ENCODE results near the gene HGS. TPM values are rescaled to one million over a fixed set of nuclear protein-coding genes. Genes with fewer than 3 reads are reported as not detected.

Gene HGS
- total and polyA plus RNA-seq, 2 of the 4 experiments (the other 2 are of a cell fraction) = 52.5 to 137 TPM

DNA sequence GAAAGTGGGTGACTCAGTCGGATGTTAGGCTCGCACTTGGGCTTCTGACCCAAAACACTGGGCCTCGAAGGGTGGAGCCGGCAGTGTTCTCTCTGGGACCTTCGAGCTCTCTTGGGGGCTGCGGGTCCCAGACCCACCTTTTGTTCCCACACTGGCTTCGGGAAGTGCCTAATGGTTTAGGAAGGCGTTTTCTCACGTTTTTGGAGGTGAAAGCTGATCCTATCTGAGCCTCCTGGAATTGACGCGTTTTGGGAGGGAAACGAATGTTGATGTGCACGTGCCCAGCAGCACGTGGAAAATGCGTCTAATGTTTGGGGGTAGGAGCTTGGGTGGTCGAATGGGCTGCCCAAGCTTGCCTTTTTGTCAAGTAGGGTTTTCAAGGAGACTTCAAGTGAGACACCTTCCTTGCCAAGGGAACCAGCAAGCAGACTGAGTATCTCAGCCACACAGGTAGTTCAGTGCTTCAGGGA, 666 bp downstream of the HGS start (continued):
- TF ChIP-seq MAZ (IDR thresholded peaks at IDR 0.05; ENCODE audit: borderline replicate concordance, low read depth, low read length) = no peak

DNA sequence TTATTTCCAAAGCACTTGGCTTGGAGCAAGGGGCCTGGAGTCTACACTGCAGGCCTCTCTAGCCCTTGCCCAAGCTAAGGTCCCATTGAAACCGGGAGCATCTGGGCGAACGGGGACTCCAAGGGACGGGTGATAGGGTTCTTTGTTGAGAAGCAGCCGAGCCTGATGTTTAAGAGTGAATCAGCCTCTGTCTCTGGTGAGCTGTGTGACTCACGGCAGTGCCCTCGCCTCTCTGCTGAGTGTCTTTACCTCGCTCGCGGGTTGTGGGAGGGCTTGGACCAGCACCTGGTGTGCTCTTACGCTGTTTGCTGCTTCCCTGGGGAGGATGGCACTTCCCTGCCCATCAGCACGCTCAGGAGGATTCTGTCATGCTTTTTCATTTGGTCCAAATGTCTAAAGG, 1.3 kb downstream of the HGS start:
- Histone ChIP-seq H3K9me1 (ENCODE audit: insufficient read depth, low read length) (peaks cover 6% of the 10 kb centered on the region; the same call in 1 of the 2 replicates), H3K4me3 (ENCODE audit: insufficient read depth, low read depth, low read length) (peak overlapping the region; percentile 59), H3K36me3 (ENCODE audit: control insufficient read depth, insufficient read depth, low read length) (peaks cover 47% of the 10 kb centered on the region), H3K79me1 (ENCODE audit: low read depth in 1 of 2, low read length in 2 of 2) (peaks cover 15 to 77% of the 10 kb centered on the region in 2 experiments; a peak in 3 of 4 replicates), H2BK20ac (ENCODE audit: low read depth, low read length) (no peak overlapping the region), H3K14ac (replicated peaks; ENCODE audit: low read depth, low read length) (peak overlapping the region; percentile 79), H3K56ac (ENCODE audit: extremely low read depth, insufficient read depth, low read length) (no peak overlapping the region), H4K91ac (ENCODE audit: insufficient read depth, low read depth, low read length) (peak overlapping the region; percentile 75; the same call in 1 of the 2 replicates), H3K4ac (ENCODE audit: low read depth, low read length) (peak overlapping the region; percentile 82; the same call in 1 of the 2 replicates), H3K27me3 (ENCODE audit: control insufficient read depth, insufficient read depth, low read length) (no peaks in the 10 kb centered on the region), H2AK5ac (ENCODE audit: low read depth, low read length) (peak overlapping the region; percentile 99; the same call in 1 of the 2 replicates), H2AFZ (replicated peaks; ENCODE audit: low read length, poor library complexity) (peak overlapping the region; percentile 87), H2BK120ac (ENCODE audit: low read depth, low read length) (peak overlapping the region; percentile 21; the same call in 1 of the 2 replicates), H3K27ac (ENCODE audit: insufficient read depth, low read length) (peak overlapping the region; percentile 81; the same call in 1 of the 2 replicates), H4K5ac (ENCODE audit: low read depth, low read length) (no peak overlapping the region), H4K20me1 (ENCODE audit: insufficient read depth, low read length) (peaks cover 60% of the 10 kb centered on the region), H3K4me1 (ENCODE audit: control insufficient read depth, insufficient read depth, low read length) (peaks cover 10% of the 10 kb centered on the region), H4K8ac (ENCODE audit: low read depth in 2 of 2, low read length in 2 of 2) (peak overlapping the region in 1 of 2 experiments; percentile 65; a peak in 2 of 4 replicates), H3K4me2 (ENCODE audit: low read depth, low read length) (peak overlapping the region; percentile 99), H3K23ac (ENCODE audit: low read depth, low read length) (peak overlapping the region; percentile 98; the same call in 1 of the 2 replicates), H3K9me3 (ENCODE audit: control insufficient read depth, insufficient read depth, low read length) (no peaks in the 10 kb centered on the region), H2BK5ac (ENCODE audit: low read depth, low read length, poor library complexity, severe bottlenecking) (peak overlapping the region; percentile 75), H2AK9ac (replicated peaks; ENCODE audit: low read depth, low read length, poor library complexity) (peak overlapping the region; percentile 97), H3K9ac (ENCODE audit: low read depth, low read length) (peak overlapping the region; percentile 90), H2BK15ac (ENCODE audit: low read depth, low read length) (no peak overlapping the region; the same call in 2 of the 3 replicates), H3K18ac (ENCODE audit: low read depth, low read length) (no peak overlapping the region)
- ChIA-PET CTCF (no interaction called here), POLR2A (ENCODE audit: unreplicated experiment) (no interaction called here)
- peak; percentile 5; the same call in 1 of the 2 replicates for ATAC-seq (ENCODE audit: low read depth)
- TF ChIP-seq MXI1 (IDR thresholded peaks at IDR 0.05; ENCODE audit: borderline replicate concordance, low read depth, low read length) (peak; percentile 33; the same call in 1 of the 2 replicates), POLR2A (IDR thresholded peaks at IDR 0.05; ENCODE audit: low read depth, low read length) (peak; percentile 57), RAD21 (IDR thresholded peaks at IDR 0.05; ENCODE audit: low read length) (no peak), RCOR1 (IDR thresholded peaks at IDR 0.05; ENCODE audit: insufficient replicate concordance, low read length) (peak; percentile 81), FOS (IDR thresholded peaks at IDR 0.05; ENCODE audit: low read depth, low read length) (peak; percentile 69), BHLHE40 (IDR thresholded peaks at IDR 0.05; ENCODE audit: low read depth, low read length) (no peak), CEBPB (IDR thresholded peaks at IDR 0.05; ENCODE audit: low read depth, low read length) (no peak), CTCF (conservative IDR thresholded peaks at IDR 0.05; ENCODE audit: low read depth, low read length) (no peak), CHD1 (IDR thresholded peaks at IDR 0.05; ENCODE audit: low read depth, low read length) (no peak), RFX5 (IDR thresholded peaks at IDR 0.05; ENCODE audit: low read depth, low read length) (no peak), SMC3 (IDR thresholded peaks at IDR 0.05; ENCODE audit: low read depth, low read length) (no peak), MAZ (IDR thresholded peaks at IDR 0.05; ENCODE audit: borderline replicate concordance, low read depth, low read length) (peak; percentile 58; the same call in 1 of the 2 replicates), MAFK (IDR thresholded peaks at IDR 0.05; ENCODE audit: low read depth, low read length) (no peak)
- intact Hi-C loops (cut with micrococcal nuclease) (no loop called here), dilution Hi-C loops (cut with HindIII; ENCODE audit: low sequenced_read_pairs, unreplicated experiment) (no loop called here), in situ Hi-C loops (cut with MboI; ENCODE audit: low sequenced_read_pairs) (no loop called here)
- 39% methylated on average over 8 of the region's 12 CpGs; no CpG with 5 or more reads in 1 of the 2 experiments for WGBS, 2 experiments (ENCODE audit: extremely low coverage in 2 of 2, insufficient read length in 1 of 2)
- peak; percentile 87 for DNase-seq
- BruUV-seq (replicated peaks) = no TSS peak
